PC-9 (cell line): ENCODE measurements around the gene SERTAD4.

Source experiments
- EZH2 ChIP-seq: fragments of 200-600 bp; sonication (generic); IDR thresholded peaks from 2 replicates; pipeline ENCODE4 v1.8.0; 2017; ENCODE audit warnings: antibody characterized with exemption, low read depth
- TF ChIP-seq, protein P1 (sequence below): fragments of 200-600 bp; sonication (generic); conservative IDR thresholded peaks from 2 replicates; pipeline ENCODE4 v1.6.1; 2017; ENCODE audit warnings: mixed run types, antibody characterized with exemption, mild to moderate bottlenecking, moderate library complexity

DNA sequence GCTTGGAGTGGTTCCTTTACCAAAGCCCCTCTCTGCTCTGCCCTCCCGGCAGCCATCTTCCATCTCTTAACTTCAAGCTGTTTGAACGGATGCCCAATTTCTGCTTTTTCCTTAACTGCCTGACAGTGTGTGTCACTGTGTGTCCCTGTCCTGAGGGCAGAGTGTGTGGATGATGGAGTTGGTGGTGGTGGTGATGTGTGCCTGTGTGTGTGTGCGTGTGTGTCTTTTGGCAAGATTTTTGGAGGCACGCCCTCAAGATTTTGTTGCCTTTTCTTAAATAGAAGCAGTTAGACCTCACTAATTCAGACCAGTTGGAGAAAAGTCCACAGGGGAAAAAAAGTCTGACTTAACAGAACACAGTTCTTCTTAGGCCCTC, 30.3 kb downstream of the SERTAD4 start:
- TF ChIP-seq, protein P1, sequence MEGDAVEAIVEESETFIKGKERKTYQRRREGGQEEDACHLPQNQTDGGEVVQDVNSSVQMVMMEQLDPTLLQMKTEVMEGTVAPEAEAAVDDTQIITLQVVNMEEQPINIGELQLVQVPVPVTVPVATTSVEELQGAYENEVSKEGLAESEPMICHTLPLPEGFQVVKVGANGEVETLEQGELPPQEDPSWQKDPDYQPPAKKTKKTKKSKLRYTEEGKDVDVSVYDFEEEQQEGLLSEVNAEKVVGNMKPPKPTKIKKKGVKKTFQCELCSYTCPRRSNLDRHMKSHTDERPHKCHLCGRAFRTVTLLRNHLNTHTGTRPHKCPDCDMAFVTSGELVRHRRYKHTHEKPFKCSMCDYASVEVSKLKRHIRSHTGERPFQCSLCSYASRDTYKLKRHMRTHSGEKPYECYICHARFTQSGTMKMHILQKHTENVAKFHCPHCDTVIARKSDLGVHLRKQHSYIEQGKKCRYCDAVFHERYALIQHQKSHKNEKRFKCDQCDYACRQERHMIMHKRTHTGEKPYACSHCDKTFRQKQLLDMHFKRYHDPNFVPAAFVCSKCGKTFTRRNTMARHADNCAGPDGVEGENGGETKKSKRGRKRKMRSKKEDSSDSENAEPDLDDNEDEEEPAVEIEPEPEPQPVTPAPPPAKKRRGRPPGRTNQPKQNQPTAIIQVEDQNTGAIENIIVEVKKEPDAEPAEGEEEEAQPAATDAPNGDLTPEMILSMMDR: no peak
- TF ChIP-seq EZH2: no peak
